ENCODE measurements around the gene NEO1. TPM values are rescaled to one million over a fixed set of nuclear protein-coding genes. Genes with fewer than 3 reads are reported as not detected.

NEO1 gene
- total RNA-seq, 2 donors from 2014 or later, result 108 to 130 TPM

DNA sequence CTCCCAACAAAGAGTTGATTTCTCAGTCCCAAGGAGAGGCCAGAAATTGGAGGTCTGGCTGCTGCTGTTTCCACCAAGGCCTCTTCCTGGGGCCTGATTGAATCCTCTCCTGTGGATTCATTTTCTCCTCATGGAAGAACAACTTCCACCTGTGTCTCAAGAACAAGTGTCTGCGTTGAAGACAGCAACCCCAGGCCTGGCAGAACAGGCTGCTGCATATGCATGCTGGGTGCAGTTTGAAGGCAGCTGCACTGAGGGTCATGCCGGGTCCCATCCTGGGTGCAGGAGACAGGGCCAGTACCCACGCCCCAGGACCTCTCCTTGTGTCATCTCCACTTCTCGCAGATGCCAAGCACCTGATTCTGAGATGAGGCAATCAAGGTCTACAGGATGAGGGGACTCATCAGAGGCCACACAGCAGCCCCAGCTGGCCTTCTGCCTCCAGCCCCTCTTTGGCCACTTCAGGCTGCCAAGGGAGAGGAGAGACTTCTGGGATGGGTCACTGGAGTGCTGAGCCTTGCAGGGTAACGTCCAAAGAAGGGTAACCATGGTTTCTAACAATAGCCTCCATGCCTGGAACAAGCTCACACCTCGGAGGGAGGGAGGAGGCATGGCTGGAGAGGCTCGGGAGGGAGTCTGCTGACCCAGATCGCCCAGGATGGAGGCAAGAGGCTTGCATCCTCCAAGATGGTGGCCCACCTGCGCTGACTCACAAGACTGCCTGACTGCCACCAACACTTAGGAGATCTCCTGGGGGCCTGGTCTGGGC is 286.5 kb downstream of the NEO1 start:
- H3K9me3 ChIP-seq, result no peaks in the 10 kb centered on the region
- intact Hi-C loops (cut with DNase I), result no loop called here
- H3K27me3 ChIP-seq, result no peaks in the 10 kb centered on the region
- H3K9ac ChIP-seq (ENCODE audit: low read depth in 2 of 2, low read length in 2 of 2), result no peak overlapping the region
- no peak overlapping the region for H3K4me3 ChIP-seq
- no peak for DNase-seq
- H3K4me1 ChIP-seq, result no peaks in the 10 kb centered on the region
- no peak for TF ChIP-seq CTCF (IDR thresholded peaks at IDR 0.05)
- no peaks in the 10 kb centered on the region for H3K36me3 ChIP-seq
- H3K27ac ChIP-seq, result no peak overlapping the region

GRCh38 chr15:73340502-73341192 is 288.4 kb downstream of the NEO1 start:
- Histone ChIP-seq H3K4me1 (no peaks in the 10 kb centered on the region), H3K9me3 (no peaks in the 10 kb centered on the region), H3K27ac (no peak overlapping the region), H3K36me3 (no peaks in the 10 kb centered on the region), H3K9ac (ENCODE audit: low read depth in 2 of 2, low read length in 2 of 2) (no peak overlapping the region), H3K27me3 (no peaks in the 10 kb centered on the region), H3K4me3 (no peak overlapping the region)
- no peak for DNase-seq
- intact Hi-C loops (cut with DNase I), result no loop called here
- TF ChIP-seq CTCF (IDR thresholded peaks at IDR 0.05), result no peak

DNA sequence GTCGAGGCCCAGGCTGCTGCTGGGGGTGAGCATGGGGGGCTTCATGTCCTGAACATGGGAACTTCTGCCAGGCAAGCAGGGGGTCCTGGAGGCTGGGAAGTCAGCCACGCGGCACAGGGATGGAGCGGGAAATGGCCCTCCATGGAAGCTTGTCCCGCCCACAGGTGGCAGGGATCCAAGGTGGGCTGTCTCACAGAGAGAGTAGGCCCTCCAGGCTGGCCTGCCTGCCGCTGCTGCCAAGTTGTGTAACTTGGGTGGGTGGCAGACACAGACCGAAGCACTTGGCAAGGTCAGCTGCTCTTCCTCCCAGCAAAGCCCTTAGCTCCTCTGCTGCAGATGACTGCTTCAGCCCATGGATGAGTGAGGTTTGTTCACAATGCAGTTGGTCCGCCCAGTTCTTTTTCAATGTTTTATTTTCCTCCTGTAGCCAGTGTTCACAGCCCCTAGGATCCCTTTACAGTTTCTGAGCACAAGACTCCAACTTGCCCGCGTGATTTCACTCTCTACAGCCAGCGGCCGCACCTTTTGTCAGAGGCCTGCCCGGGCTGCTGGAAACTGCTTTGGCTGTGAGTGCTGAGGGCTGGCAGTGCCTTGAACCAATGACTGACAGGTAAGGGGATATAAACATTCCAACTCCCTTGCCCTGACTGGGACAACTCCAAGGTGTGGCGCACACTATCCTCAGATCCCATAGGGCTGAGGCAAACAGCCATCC is 289.8 kb downstream of the NEO1 start:
- intact Hi-C loops (cut with DNase I), result no loop called here
- no peak for TF ChIP-seq CTCF (IDR thresholded peaks at IDR 0.05)
- Histone ChIP-seq H3K27me3 (no peaks in the 10 kb centered on the region), H3K9ac (ENCODE audit: low read depth in 2 of 2, low read length in 2 of 2) (no peak overlapping the region), H3K4me3 (no peak overlapping the region), H3K4me1 (no peaks in the 10 kb centered on the region), H3K9me3 (no peaks in the 10 kb centered on the region), H3K27ac (no peak overlapping the region), H3K36me3 (no peaks in the 10 kb centered on the region)
- no peak for DNase-seq

GRCh38 chr15:73344056-73344455 is 291.8 kb downstream of the NEO1 start:
- Histone ChIP-seq H3K4me1 (no peaks in the 10 kb centered on the region), H3K27me3 (no peaks in the 10 kb centered on the region), H3K9ac (ENCODE audit: low read depth in 2 of 2, low read length in 2 of 2) (no peak overlapping the region), H3K9me3 (no peaks in the 10 kb centered on the region), H3K27ac (no peak overlapping the region), H3K4me3 (no peak overlapping the region), H3K36me3 (no peaks in the 10 kb centered on the region)
- no peak for DNase-seq
- intact Hi-C loops (cut with DNase I), result no loop called here
- no peak for TF ChIP-seq CTCF (IDR thresholded peaks at IDR 0.05)

DNA sequence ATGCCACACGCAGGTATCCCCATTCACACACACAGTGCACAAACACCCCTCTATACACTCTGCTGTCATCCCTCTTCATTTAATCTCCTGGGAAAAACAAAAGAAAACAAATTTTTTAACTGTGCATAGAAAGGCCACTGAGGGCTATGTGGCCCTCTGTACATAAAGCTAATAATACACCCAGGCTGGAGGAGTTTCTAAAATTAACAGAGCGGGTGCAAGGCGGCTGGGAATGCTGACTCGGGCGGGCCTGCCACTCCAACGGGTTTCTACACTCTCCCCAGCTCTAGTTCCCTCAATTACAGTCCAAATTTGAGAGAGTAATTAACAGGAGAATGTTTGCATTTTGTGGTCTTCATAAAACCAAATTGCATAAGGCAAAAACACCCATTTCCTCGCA is 293.4 kb downstream of the NEO1 start:
- Histone ChIP-seq H3K9me3 (no peaks in the 10 kb centered on the region), H3K27me3 (no peaks in the 10 kb centered on the region), H3K36me3 (no peaks in the 10 kb centered on the region), H3K4me3 (no peak overlapping the region), H3K9ac (ENCODE audit: low read depth in 2 of 2, low read length in 2 of 2) (no peak overlapping the region), H3K4me1 (no peaks in the 10 kb centered on the region), H3K27ac (no peak overlapping the region)
- intact Hi-C loops (cut with DNase I), result no loop called here
- no peak for TF ChIP-seq CTCF (IDR thresholded peaks at IDR 0.05)
- no peak for DNase-seq

Measured in colonic mucosa (tissue), 4 donors.